Muscle of arm (tissue), 14 donors: ENCODE measurements around the gene GFPT1. TPM values are rescaled to one million over a fixed set of nuclear protein-coding genes. Genes with fewer than 3 reads are reported as not detected.
"Not testable (repeated sequence)": the region's sequence is repeated elsewhere in the genome, so short reads cannot be mapped to it uniquely, and the experiment has no call there.

ENCODE experiments used
- DNase-seq: peaks from one replicate; pipeline ENCODE4 v3.0.0-alpha.2; 2013
- long read RNA-seq, 11 donors: transcript quantifications; one replicate each; lab custom pipeline, GENCODE V29; 2026
- polyA plus RNA-seq, 12 donors: library from polyadenylated mRNA; unstranded; fragments of 120-200 nt; gene quantifications; one replicate each; pipeline ENCODE4 v1.2.1, GENCODE V29; 2013; ENCODE audit not compliant: insufficient read length in 12 of 12

Gene GFPT1
- 10 to 100 TPM in 11 of 12 donors, not detected in 1; 28.1 to 49.3 (median 35.5) TPM for polyA plus RNA-seq
- long read RNA-seq, donor 1, full-length matches to known transcripts = 11 of 46 reads
- long read RNA-seq, donor 1, partial matches to known transcripts = 35 of 46 reads
- long read RNA-seq, donor 1, other reads (novel, unspliced or antisense) = 0 of 46 reads
- long read RNA-seq, donor 2, full-length matches to known transcripts = 12 of 18 reads
- long read RNA-seq, donor 2, partial matches to known transcripts = 6 of 18 reads
- long read RNA-seq, donor 2, other reads (novel, unspliced or antisense) = 0 of 18 reads
- long read RNA-seq, donor 3, full-length matches to known transcripts = 3 of 3 reads
- long read RNA-seq, donor 3, partial matches to known transcripts = 0 of 3 reads
- long read RNA-seq, donor 3, other reads (novel, unspliced or antisense) = 0 of 3 reads
- long read RNA-seq, donor 4, full-length matches to known transcripts = 2 of 2 reads
- long read RNA-seq, donor 4, partial matches to known transcripts = 0 of 2 reads
- long read RNA-seq, donor 4, other reads (novel, unspliced or antisense) = 0 of 2 reads
- long read RNA-seq, donor 5, full-length matches to known transcripts = 5 of 13 reads
- long read RNA-seq, donor 5, partial matches to known transcripts = 8 of 13 reads
- long read RNA-seq, donor 5, other reads (novel, unspliced or antisense) = 0 of 13 reads
- long read RNA-seq, donor 6, full-length matches to known transcripts = 4 of 4 reads
- long read RNA-seq, donor 6, partial matches to known transcripts = 0 of 4 reads
- long read RNA-seq, donor 6, other reads (novel, unspliced or antisense) = 0 of 4 reads
- long read RNA-seq, donor 7, full-length matches to known transcripts = 3 of 8 reads
- long read RNA-seq, donor 7, partial matches to known transcripts = 5 of 8 reads
- long read RNA-seq, donor 7, other reads (novel, unspliced or antisense) = 0 of 8 reads
- long read RNA-seq, donor 8, full-length matches to known transcripts = 9 of 25 reads
- long read RNA-seq, donor 8, partial matches to known transcripts = 16 of 25 reads
- long read RNA-seq, donor 8, other reads (novel, unspliced or antisense) = 0 of 25 reads
- long read RNA-seq, donor 9 = 0 reads
- long read RNA-seq, donor 10, full-length matches to known transcripts = 7 of 7 reads
- long read RNA-seq, donor 10, partial matches to known transcripts = 0 of 7 reads
- long read RNA-seq, donor 10, other reads (novel, unspliced or antisense) = 0 of 7 reads
- long read RNA-seq, donor 11, full-length matches to known transcripts = 7 of 27 reads
- long read RNA-seq, donor 11, partial matches to known transcripts = 20 of 27 reads
- long read RNA-seq, donor 11, other reads (novel, unspliced or antisense) = 0 of 27 reads

DNA sequence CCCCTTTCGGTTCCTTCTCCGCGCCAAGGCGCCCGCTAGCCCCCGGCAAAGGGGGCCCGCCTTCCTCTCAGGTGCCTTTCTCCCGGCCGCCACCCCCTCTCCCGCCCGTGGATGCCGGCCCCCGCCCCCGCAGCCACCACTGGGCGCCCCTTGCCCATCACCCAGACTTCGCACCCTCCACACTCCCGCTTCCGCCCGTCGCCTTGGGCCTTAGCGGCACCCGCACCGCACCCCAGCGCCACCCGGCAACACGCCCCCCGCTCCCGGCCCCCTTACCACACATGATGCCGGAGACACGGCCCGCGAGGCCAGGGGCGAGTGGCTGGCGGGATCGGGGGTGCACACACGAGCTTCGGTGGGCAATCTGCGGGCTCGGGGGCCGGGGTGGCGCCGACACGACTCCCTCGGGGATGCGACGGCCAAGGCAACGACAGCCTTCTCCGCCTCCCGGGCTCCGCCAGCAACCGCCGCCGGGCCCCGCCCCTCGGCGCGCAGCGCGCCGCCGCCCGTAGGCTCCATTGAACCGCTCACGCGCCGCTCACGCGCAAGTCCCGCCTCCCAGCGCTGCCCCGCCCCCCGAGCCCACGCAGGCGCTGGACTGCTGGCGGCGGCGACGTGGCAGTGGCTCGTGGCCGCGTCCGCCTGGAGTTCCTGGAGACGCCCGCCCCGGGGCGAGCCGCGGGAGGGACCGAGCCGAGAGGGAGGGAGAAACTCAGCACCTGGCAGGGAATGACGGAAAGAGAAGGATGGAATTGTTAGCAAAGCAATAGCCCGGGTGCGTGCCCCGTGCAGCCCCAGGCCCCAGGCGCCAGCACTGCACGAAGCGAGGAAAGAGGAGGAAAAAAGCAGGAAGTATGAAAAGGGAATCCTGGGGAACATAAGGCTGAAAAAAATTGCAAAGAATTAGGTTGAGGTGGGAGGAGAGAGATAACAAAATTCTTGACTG lies at the start of gene GFPT1:
Gene GFPT1 (minus strand): TSS at position 439 of the 946 bp plus-strand sequence. CDS start 156 bp downstream, at position 283.
- DNase-seq = peak; percentile 95

DNA sequence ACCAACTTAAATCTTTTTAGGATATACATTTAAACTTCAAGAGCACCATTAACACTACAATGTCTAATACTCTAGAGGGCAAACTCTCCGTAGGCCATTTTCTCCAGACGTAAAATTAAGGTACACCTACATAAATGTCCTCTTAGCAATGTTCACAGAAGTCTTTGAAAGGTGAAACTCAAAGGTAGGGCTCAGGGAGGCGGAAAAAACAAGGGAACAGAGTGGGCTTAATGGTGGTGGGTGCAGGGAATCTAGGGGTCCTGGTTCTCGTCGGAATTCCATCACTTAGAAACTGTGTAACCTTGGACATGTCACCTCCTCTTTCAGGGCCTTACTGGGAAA lies 49.5 kb upstream of the GFPT1 start:
- DNase-seq = no peak

DNA sequence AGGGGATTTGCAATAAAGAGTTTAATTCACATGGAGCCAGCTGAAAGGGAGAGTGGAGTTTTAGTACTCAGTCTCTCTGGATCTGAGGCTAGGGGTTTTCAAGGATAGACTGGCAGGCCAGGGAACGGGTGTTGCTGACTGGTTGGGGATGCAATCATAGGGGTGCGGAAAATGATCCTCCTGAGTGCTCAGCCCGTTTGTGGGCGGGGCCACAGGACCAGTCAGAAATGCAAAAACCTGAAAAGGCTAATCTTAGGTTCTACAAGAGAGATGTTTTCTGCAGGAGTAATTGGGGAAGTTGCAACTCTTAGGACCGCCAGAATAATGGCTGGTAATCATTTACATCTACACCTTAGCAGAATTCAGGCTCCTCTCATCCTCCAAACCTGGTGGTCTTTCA lies 47.7 kb upstream of the GFPT1 start:
- no peak for DNase-seq

DNA sequence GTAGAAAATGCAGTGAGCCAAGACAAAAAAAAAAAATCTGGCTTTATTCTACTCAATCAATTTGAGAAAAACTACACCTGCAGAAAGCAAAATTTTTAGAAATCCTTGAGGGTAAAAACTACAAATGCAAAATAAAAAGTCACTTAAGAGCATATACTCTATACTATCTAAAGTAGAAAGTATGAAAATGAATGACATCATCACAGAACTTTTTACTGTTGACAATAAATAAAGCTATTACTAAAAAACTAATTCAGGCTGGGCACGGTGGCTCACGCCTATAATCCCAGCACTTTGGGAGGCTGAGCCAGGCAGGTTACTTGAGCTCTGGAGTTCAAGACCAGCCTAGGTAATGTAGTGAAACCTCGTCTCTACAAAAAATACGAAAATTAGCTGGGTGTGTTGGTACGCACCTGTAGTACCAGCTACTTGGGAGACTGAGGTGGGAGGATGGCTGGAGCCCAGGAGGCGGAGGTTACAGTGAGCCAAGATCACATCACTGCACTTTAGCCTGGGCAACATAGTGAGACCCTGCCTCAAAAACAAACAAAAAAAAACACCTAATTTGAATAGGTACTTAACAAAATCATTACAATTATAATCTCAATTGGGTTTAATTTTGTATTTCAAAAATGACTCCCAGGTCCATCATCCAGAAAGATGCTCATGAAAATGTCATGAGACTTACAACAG lies 42.6 kb upstream of the GFPT1 start:
- no peak for DNase-seq

DNA sequence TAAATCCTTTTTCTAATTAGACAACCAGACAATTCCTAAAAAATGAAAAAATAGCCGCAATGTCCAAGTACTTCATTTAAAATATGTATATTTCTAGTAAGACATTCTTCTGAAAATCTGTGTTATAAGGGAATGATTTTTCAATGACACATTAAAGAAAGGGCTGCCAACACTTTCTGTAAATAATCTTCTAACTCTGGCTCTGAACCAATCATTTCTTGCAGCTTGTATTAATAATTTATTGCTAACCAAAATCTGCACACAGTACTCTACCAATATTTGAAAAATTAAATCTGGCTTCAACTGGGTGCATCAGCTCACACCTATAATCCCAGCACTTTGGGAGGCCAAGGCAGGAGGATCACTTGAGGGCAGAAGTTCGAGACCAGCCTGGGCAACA lies 42.0 kb upstream of the GFPT1 start:
- no peak for DNase-seq

DNA sequence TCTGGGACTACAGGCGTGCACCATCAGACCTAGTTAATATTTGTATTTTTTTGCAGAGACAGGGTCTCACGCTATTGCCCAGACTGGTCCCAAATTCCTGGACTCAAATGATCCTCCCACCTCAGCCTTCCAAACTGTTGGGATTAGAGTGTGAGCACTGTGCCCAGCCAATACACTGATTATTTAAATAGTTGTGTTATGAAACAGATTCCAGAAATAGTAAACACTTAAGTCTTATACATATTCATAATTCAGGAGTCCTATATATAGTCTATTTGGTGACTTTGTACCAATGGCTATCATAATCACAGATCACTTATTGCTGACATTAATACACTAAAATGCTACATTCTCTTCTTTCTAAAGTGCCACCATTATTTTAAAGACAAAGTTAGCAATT lies 37.4 kb upstream of the GFPT1 start:
- no peak for DNase-seq

DNA sequence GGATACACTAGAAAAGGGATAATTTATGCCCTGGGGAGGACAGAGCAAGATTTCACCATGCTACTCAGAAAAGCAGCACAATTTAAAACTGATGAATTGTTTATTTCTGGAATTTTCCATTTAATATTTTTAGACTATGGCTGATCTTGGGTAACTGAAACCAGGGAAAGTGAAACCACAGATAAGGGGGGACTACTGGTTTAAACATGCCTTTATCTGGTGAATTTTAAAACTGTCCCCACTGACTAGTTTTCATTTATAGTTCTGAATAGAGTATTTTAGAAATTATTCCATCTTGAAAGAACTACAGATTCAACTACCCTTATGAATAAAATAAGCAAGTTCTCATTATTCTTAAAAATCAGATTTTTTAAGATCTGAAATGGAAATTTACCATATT lies 35.2 kb upstream of the GFPT1 start:
- DNase-seq = no peak

DNA sequence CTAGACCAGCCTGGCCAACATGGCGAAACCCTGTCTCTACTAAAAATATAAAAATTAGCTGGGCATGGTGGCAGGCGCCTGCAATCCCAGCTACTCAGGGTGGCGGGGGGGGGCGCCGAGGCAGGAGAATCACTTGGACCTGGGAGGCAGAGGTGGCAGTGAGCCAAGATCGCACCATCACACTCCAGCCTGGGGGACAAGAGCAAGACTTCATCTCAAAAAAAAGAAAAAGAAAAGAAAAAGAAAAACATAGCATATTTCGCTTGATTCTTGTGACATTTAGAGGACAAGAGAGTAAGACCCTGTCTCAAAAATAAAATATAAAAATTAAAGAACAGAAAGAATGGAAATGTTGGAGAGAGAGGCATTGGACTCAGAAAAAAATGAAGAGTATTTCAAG lies 32.1 kb upstream of the GFPT1 start:
- not testable (repeated sequence) for DNase-seq

DNA sequence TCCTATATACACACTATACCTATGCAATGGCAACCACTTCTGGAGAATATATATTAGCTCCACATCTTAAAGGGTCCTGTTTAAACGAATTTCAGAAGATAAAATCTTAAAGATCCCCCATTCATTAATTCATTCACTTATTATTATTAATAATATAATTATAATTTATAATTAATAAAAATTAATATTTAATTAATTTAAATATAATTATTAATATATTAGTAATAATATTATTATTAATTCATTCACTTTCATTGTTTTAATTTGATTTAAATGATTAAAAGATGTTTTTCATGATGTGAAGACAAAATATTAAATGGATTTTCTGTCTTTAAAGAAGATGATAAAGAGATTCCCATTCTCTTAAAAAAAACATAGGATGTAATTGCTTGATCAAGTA lies 29.1 kb upstream of the GFPT1 start:
- DNase-seq = no peak

DNA sequence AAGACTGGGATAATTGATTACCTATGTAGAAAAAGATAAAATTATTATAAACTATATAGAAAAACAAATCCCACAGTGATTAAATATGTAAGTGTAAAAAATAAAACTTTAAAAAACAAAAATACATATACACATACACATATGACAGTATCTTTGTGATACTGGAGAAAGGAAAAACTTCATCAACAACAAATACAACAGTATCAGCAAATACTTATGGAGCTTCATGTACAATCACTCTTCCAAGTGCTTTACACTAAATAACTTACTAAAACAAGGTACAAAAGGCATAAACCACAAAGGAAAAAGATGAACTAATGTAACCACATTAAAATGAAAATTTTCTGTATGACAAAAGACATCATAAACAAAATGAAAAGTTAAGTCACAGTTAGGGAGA lies 24.1 kb upstream of the GFPT1 start:
- no peak for DNase-seq

DNA sequence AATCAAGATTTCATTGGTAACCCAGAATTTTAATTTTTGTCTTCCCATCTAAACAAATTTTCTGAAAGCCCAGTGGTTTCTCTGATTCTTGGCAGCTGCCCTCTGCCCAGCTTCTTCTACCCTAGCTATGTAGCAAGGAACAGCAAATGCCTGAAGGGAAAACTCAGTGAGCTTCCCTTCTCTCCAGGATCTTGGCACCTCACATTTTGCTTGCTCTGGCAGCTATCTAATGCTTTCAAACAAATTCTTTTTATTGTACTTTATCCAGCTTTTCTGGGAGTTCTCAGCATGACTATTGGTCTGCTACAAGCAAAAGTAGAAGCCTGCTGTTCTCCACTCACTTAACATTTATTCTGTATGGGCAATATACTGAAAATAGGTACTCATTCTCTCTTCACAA lies 18.3 kb upstream of the GFPT1 start:
- no peak for DNase-seq

DNA sequence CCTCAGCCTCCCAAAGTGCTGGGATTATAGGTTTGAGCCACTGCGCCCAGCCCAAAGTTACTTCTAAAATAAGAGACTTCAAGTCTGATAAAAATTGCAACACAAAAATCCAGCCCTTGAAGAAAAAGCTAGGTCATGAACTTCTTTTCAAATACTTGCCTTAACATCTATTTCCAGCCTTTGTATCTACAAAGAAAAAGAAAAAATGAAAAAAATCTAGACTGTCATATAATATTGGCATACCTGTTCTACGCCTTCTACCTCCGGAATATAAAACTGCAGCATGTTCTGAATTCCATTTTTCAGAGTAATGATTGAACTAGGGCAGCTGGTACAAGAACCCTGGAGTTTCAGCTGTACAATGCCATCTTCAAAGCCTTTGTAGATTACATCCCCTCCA lies 13.1 kb upstream of the GFPT1 start:
- DNase-seq = no peak

DNA sequence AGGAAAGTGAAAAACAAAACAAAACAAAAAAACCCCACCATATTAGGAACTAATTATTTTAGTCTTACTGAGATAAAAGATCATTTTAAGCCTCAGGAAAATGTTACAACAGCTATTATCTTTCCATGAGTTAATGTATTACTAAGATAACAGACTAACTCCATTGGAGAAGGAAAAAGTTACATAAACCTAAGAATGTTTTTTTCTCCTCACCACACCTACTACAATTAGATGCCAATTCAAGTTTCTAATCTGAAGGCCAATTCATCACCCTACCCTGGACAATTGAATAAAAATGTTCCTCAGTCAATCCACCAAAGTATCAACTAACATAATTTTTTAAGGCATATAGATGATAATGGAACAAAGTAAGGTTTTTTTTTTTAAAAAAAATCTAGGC lies 10.2 kb upstream of the GFPT1 start:
- no peak for DNase-seq

DNA sequence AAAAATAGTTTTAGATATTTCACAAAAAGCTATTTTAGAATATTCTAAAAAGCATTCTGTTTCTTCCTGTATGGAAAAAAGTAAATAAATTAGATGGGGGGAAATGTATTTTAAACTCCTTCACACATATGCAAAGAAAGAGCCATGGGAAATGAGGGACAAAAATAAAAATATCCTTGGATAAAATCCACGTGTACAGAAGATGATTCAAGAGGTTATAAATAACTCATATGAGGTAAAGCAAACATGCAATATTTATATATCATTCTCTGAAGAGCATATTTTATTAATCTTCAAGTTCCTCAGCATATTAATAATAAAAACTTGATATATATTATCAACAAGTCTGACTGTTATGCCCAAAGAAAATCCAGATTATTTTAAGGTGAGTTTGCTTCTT lies 8.8 kb upstream of the GFPT1 start:
- DNase-seq = no peak

DNA sequence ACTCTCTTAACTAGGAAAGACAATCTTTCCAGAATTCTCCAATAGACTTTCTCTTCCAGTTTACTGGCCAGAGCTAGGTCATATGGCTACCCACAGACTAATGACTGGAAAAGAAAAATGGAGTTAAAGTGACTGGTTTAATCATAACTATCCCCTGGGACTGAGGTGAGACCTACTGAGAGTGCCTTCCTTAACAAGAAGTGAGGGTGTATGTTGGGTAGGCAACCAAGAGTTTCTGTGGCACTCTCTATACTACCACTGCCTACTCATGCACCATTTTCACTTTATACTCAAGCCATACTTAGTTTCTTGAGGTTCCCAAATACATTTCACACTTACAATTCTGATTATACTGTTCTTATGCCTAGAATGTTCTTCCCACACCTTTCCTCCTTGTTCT lies 6.9 kb upstream of the GFPT1 start:
- DNase-seq = no peak

DNA sequence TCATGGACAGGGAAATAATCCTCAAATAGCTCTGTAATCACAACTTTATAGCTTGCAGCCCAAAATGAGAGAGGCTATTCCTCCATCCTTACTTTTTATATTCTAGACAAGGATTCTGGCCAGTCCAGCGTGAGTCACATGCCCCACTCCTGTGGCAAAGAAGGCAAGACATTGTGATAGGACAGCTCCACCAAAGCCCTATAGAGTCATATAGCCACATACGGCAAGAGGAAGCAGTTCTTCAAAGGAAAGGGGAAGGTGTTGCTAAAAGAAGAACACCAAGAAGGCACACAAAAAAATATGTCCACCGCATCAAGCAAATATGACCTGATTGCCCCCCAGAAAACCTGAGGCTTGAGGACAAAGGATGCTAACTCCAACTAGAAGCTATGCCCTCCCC lies 3.4 kb upstream of the GFPT1 start:
- DNase-seq = no peak

DNA sequence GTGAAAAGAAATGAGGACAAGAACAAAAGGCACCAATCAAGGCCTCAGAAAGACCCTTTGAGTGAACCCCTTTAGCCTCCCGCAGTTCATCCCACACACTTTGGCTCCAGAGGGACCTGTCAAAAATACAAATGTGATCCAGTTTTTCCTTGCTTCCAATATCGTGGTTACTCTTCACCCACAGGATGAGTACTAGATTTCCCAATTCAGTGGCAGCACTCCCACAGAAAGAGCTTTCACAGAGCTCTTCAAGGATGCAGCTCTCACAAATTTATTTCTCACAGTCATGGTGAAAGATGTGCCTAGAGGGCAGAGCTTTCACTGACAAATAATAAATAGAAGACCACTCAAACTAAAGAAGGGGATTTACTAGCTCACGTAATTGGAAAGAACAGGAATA lies 3.0 kb upstream of the GFPT1 start:
- no peak for DNase-seq

DNA sequence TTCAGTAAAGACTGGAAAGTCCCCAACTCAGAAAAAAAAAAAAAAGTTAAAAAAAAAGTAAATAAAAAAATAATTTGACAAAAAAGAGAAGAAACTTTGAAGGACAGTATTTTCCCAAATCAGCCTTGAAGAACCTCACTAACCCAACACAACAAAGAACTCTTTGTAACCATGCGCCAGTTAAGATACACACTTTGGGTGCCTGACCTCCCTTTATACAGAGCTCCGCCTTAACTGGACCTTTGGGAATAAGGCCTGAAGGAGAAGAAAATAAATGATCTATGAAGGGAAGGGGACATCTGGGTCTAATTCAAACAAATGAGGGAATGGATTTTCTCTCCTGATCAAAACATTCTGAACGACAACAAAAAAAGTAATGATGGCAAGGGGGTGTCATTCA lies 2.2 kb upstream of the GFPT1 start:
- DNase-seq = no peak

DNA sequence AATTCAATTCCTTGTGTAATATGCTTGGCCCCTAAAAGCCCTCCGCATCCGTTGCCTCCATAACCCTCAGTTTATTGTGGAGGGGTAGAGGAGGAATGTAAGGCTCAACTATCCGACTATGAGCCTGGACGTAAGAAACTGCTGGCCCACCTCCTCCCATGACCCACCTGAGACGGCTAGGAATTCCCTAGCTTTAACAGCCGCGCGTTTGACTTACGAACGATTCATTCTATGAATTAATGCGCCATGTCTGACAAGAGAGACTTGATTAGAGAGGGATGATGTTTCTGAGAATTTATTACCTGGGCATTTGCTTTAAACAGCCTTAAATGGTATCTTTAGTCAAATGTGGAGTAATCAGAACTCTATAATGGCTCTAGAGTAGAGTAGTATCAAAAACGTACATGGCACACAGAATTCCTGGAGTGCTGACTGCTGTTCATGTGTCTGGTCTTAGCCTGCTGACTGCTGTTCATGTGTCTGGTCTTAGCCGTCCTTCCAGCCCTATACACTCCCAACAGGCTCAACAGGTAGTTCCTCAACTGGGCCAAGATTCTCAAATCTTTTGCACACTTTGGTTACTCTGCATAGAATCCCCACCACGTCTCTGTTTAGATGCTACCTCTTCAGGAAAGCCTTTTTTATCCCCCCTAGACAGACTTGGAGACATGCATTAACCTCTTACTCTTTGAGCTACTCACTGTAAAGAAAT lies 899 bp upstream of the GFPT1 start:
- no peak for DNase-seq

DNA sequence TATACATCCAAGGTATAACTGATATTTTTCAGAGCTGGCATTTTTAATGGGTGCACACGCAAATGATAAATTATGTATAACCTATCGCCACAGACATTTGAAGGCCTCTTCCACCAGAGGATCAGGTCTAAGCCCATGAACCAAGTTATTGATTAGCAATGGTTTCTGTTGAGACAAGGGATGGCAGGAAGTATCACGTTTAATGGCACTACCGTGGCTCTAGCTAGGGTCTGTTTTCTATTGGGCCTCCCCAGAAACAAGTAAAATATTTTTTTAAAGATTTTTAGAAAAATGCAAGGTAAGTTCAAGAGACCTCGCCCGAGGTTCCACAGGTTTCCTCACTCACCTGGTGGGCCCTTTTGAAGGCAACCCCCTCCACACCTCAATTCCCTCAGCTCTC lies 667 bp downstream of the GFPT1 start:
- DNase-seq = no peak
